Measurements from ENCODE around the gene RAB40B. TPM values are rescaled to one million over a fixed set of nuclear protein-coding genes. Genes with fewer than 3 reads are reported as not detected.

RAB40B gene
- total RNA-seq, 3 donors from 2014 or later (not counting 1 experiment from before 2014, with no cell fraction given), result 3.7 to 7.3 (median 4.0) TPM

GRCh38 chr17:82633343-82633742 lies 65.2 kb downstream of the RAB40B start:
- H3K4me3 ChIP-seq (ENCODE audit: low read length), result no peak overlapping the region
- no peaks in the 10 kb centered on the region for H3K9me3 Mint-ChIP-seq
- peaks cover 34 to 35% of the 10 kb centered on the region in 2 donors for H3K4me1 Mint-ChIP-seq
- H3K27ac ChIP-seq (ENCODE audit: low read length), result no peak overlapping the region
- H3K4me3 Mint-ChIP-seq, result no peak overlapping the region
- no peaks in the 10 kb centered on the region for H3K36me3 Mint-ChIP-seq
- no peaks in the 10 kb centered on the region for H3K27me3 Mint-ChIP-seq (ENCODE audit: low read depth in 2 of 2)
- no peaks in the 10 kb centered on the region for H3K4me1 ChIP-seq (ENCODE audit: control insufficient read depth, insufficient read depth, low read length)
- intact Hi-C loops (cut with micrococcal nuclease), result no loop called here
- H3K27me3 ChIP-seq (ENCODE audit: control insufficient read depth, insufficient read depth, low read length), result no peaks in the 10 kb centered on the region
- H3K9me3 ChIP-seq (ENCODE audit: control insufficient read depth, insufficient read depth, low read length), result no peaks in the 10 kb centered on the region
- peaks cover 11% of the 10 kb centered on the region for H3K36me3 ChIP-seq (ENCODE audit: control insufficient read depth, insufficient read depth, low read length)
- TF ChIP-seq CTCF (IDR thresholded peaks at IDR 0.05), result no peak
- no peak for ATAC-seq
- H3K27ac Mint-ChIP-seq, result no peak overlapping the region
- no peak for DNase-seq

DNA sequence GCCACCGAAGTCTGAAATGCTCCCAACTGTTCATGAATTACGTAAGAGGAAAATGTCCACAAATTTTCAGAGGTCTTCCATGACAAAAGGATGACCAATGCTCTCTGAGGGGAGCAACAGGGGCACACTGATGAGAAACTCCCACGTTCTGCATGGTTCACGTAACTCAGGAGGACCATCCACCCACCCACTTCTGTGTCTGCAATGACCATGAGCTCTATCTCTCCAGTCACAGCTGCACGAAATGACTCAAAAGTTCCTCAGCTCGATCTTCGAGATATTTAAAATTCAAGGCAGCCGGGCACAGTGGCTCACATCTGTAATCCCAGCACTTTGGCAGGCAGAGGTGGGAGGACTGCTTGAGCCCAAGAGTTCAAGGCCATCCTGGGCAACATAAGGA lies 66.0 kb downstream of the RAB40B start:
- Mint-ChIP-seq H3K27me3 (ENCODE audit: low read depth in 2 of 2) (no peaks in the 10 kb centered on the region), H3K4me1 (peaks cover 32 to 35% of the 10 kb centered on the region in 2 donors), H3K36me3 (no peaks in the 10 kb centered on the region), H3K4me3 (no peak overlapping the region), H3K9me3 (no peaks in the 10 kb centered on the region), H3K27ac (no peak overlapping the region)
- H3K4me1 ChIP-seq (ENCODE audit: control insufficient read depth, insufficient read depth, low read length), result no peaks in the 10 kb centered on the region
- 90% methylated on average over 8 of the region's 8 CpGs for WGBS (ENCODE audit: insufficient coverage)
- intact Hi-C loops (cut with micrococcal nuclease), result no loop called here
- H3K27ac ChIP-seq (ENCODE audit: low read length), result no peak overlapping the region
- H3K9me3 ChIP-seq (ENCODE audit: control insufficient read depth, insufficient read depth, low read length), result no peaks in the 10 kb centered on the region
- H3K36me3 ChIP-seq (ENCODE audit: control insufficient read depth, insufficient read depth, low read length), result peaks cover 14% of the 10 kb centered on the region
- no peak for ATAC-seq
- no peak overlapping the region for H3K4me3 ChIP-seq (ENCODE audit: low read length)
- DNase-seq, result no peak
- no peaks in the 10 kb centered on the region for H3K27me3 ChIP-seq (ENCODE audit: control insufficient read depth, insufficient read depth, low read length)
- no peak for TF ChIP-seq CTCF (IDR thresholded peaks at IDR 0.05)

- peaks cover 23 to 30% of the 10 kb centered on the region in 2 donors for H3K4me1 Mint-ChIP-seq
- no peak overlapping the region for H3K27ac Mint-ChIP-seq
- no peaks in the 10 kb centered on the region for H3K9me3 Mint-ChIP-seq
- Histone ChIP-seq H3K36me3 (ENCODE audit: control insufficient read depth, insufficient read depth, low read length) (peaks cover 22% of the 10 kb centered on the region), H3K4me3 (ENCODE audit: low read length) (no peak overlapping the region), H3K27me3 (ENCODE audit: control insufficient read depth, insufficient read depth, low read length) (no peaks in the 10 kb centered on the region), H3K27ac (ENCODE audit: low read length) (no peak overlapping the region), H3K4me1 (ENCODE audit: control insufficient read depth, insufficient read depth, low read length) (no peaks in the 10 kb centered on the region), H3K9me3 (ENCODE audit: control insufficient read depth, insufficient read depth, low read length) (no peaks in the 10 kb centered on the region)
- no peak overlapping the region for H3K4me3 Mint-ChIP-seq
- no peak for TF ChIP-seq CTCF (IDR thresholded peaks at IDR 0.05)
- 92% methylated on average over 5 of the region's 6 CpGs for WGBS (ENCODE audit: insufficient coverage)
- DNase-seq, result no peak
- intact Hi-C loops (cut with micrococcal nuclease), result no loop called here
- H3K36me3 Mint-ChIP-seq, result no peaks in the 10 kb centered on the region
- no peaks in the 10 kb centered on the region for H3K27me3 Mint-ChIP-seq (ENCODE audit: low read depth in 2 of 2)
- no peak for ATAC-seq
Measured at GRCh38 chr17:82631544-82631943, 67.0 kb downstream of the RAB40B start.

- no peak for TF ChIP-seq CTCF (IDR thresholded peaks at IDR 0.05)
- no peak overlapping the region for H3K4me3 ChIP-seq (ENCODE audit: low read length)
- intact Hi-C loops (cut with micrococcal nuclease), result no loop called here
- H3K4me3 Mint-ChIP-seq, result no peak overlapping the region
- WGBS (ENCODE audit: insufficient coverage), result 96% methylated on average over 12 of the region's 12 CpGs
- no peak for DNase-seq
- H3K4me1 Mint-ChIP-seq, result peaks cover 18 to 24% of the 10 kb centered on the region in 2 donors
- no peak overlapping the region for H3K27ac ChIP-seq (ENCODE audit: low read length)
- no peaks in the 10 kb centered on the region for H3K9me3 ChIP-seq (ENCODE audit: control insufficient read depth, insufficient read depth, low read length)
- H3K36me3 ChIP-seq (ENCODE audit: control insufficient read depth, insufficient read depth, low read length), result peaks cover 30% of the 10 kb centered on the region
- ATAC-seq, result no peak
- no peaks in the 10 kb centered on the region for H3K36me3 Mint-ChIP-seq
- H3K9me3 Mint-ChIP-seq, result no peaks in the 10 kb centered on the region
- peak overlapping the region in 1 of 2 donors; percentile 77 for H3K27ac Mint-ChIP-seq
- H3K27me3 Mint-ChIP-seq (ENCODE audit: low read depth in 2 of 2), result no peaks in the 10 kb centered on the region
- H3K4me1 ChIP-seq (ENCODE audit: control insufficient read depth, insufficient read depth, low read length), result no peaks in the 10 kb centered on the region
- H3K27me3 ChIP-seq (ENCODE audit: control insufficient read depth, insufficient read depth, low read length), result no peaks in the 10 kb centered on the region
Measured at GRCh38 chr17:82630212-82630611, 68.3 kb downstream of the RAB40B start.
